Left forelimb (tissue), 1 donor: ENCODE measurements around the gene PLPPR1.
"Not testable (repeated sequence)": the region's sequence is repeated elsewhere in the genome, so short reads cannot be mapped to it uniquely, and the experiment has no call there.

Source experiments
- DNase-seq: peaks from one replicate; pipeline ENCODE4 v3.0.0-alpha.2; 2018; ENCODE audit warnings: low spot score

Gene PLPPR1

DNA sequence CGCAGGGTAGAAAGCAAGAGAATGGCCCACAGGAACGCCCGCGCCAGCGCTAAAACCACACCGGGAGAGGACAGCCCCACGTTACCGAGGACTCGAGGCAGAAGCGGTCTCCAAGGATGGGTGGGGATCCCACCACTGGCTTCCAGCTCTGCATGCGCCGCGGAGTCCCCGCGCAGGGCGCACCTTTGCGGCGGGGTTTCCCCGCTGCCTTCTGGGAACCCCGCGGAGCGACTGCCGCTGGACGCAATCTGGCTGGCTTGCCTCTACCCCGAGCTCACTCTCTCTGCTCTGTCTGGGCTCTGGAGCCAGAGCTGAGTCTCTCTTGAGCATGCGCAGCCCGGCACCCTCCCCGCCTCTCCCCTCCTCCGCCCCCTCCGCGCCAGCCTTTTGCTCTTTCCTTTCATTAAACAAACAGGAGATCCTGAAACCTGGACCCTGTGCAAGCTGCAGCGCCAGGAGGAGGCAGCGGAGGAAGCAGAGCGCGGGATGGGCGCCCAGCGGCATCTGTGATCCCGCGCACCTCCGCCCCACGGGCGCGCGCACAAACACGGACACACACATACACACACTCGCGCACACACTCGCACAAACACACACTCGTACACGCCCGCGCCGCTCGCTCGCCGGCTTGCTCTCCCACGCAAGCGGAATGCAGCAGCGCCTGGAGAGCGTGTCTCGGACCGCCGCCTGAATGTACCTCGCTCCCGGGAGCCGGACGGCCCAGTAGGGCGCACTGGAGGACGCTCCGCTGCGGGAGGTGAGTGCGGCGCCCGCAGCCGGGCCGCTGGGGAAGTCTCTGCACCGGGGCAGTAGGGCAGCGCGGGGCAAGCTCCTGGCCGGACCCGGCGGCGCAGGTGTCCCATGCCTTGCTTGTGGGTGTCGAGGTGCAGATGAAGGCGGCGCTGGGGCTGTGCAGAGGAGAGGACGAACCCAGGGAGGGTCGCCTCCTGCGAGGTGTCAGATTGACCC, at the start of gene PLPPR1:
Gene PLPPR1 (plus strand): TSS at position 382 of the 969 bp plus-strand sequence.
- DNase-seq, result peak; percentile 73

GRCh38 chr9:100989731-100990130, 38.8 kb upstream of the PLPPR1 start:
- DNase-seq, result no peak

- DNase-seq, result no peak
Observed at GRCh38 chr9:100990605-100991381, 37.7 kb upstream of the PLPPR1 start.

DNA sequence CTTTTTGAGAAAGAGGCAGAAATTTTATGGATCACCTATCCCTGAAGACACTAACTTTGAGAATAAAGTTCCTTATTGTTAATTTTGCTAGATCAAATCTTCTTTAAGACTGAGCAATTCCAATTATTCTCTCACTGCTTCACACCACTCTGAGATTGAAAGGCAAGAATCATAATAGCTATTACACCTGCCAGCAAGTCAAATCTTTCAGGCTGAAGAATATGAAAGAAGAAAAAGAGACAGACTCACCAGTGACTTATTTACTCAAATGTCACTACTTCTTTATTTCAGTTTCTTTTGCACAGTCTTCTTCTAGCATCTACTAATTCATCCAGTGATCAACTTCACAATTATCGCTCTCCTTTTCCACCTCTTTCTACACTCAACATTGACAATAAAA, 35.9 kb upstream of the PLPPR1 start:
- DNase-seq, result no peak

DNA sequence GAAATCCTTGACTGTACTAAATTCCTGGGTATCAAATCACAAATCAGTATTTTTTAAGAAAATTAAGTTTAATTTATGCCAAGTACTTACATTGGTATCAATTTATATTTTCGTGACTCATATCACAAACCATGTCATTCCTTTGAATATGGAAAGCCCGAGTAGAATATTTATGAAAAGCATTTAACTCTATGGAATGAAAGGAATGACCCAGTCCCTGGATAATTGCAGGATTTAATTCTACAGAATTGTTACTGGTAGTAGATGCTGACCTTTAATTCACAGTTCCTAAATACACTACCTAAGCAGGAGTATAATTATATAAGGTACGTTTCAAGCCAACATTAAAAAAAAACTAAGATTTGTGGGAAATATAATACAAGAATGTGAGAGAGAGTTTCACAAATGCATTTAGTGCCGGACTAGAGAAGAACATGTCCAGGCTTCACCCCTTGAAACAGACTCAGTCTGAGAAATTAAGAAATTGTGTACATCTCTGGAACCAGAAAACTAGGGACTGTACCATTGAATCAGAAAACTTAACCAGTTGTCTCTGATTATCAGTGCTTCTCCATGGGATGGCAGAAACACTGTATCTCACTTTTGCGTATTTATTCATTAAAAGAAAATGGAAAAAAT, 28.5 kb upstream of the PLPPR1 start:
- DNase-seq, result no peak

DNA sequence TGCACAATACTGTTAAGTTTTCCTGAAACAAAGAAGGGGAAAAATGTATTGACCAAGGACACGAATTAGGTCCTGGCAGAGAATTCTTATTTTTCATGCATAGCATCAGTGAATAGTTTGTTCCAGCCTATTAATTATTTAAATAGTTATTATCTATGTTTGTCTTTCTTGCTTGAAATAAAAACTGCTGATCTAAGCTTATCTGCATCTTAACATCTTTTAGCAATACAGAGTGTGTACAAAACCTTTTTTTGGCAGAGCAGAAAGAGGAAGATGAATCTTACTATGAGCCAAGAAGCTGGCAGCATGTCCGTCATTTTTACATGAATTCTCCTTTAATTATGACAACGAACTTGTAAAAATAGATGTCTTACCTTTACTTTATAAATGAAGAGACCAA, 23.3 kb upstream of the PLPPR1 start:
- DNase-seq, result no peak

- DNase-seq, result no peak
Observed at GRCh38 chr9:101014566-101014965, 14.0 kb upstream of the PLPPR1 start.

- DNase-seq, result no peak
Observed at GRCh38 chr9:101018467-101018866, 10.1 kb upstream of the PLPPR1 start.

- DNase-seq, result no peak
Observed at GRCh38 chr9:101022704-101023103, 5.8 kb upstream of the PLPPR1 start.

- DNase-seq, result no peak
Observed at GRCh38 chr9:101025940-101026339, 2.6 kb upstream of the PLPPR1 start.

DNA sequence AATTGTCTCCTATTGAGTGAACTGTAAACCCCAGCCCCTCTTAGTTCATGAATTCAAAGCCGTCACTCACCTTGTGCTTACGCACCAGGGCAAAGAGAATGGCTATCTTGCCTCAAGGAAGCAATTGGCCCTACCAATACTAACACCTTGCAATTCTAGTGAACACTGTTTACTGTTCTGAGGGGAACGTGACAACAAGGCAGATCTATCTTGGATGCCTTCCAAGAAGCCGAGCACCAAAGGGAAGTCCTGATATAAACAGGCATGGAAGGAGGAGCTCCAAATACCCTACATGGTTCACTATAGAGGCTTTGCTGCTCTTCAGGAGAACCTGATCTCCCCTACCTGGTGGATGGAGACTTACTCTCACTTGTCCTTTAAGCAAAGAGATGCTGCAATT, 1.7 kb upstream of the PLPPR1 start:
- no peak for DNase-seq

GRCh38 chr9:101027236-101027635, 1.3 kb upstream of the PLPPR1 start:
- DNase-seq, result no peak

DNA sequence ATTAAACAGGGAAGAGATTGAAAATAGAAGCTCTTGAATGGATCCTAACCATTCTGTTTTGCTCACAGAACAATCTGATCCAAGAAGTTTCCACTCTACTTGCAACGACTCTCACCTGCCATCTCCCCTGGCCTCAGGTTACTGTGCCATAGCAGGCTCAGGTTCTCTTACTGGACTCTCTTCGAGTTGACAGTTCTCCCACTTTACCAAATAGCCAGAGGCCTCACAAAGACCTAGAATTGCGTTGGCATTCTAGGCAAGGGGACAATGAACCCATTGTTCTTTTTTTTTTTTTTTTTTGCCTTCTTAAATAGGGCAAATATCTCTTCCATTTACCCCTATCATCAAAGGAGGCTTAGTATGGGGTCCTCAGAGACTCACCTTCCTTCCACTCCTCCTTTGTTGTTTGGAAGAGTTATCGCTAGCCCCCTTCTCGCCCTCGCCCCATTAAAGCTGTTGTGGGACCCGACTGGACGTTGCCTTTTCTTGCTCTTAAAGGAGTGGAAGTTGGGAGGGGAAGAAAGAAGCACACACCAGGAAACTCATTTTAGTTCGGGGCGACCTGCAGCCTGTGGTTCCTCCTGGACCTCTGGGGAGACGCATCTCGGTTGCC, 688 bp upstream of the PLPPR1 start:
- no peak for DNase-seq

DNA sequence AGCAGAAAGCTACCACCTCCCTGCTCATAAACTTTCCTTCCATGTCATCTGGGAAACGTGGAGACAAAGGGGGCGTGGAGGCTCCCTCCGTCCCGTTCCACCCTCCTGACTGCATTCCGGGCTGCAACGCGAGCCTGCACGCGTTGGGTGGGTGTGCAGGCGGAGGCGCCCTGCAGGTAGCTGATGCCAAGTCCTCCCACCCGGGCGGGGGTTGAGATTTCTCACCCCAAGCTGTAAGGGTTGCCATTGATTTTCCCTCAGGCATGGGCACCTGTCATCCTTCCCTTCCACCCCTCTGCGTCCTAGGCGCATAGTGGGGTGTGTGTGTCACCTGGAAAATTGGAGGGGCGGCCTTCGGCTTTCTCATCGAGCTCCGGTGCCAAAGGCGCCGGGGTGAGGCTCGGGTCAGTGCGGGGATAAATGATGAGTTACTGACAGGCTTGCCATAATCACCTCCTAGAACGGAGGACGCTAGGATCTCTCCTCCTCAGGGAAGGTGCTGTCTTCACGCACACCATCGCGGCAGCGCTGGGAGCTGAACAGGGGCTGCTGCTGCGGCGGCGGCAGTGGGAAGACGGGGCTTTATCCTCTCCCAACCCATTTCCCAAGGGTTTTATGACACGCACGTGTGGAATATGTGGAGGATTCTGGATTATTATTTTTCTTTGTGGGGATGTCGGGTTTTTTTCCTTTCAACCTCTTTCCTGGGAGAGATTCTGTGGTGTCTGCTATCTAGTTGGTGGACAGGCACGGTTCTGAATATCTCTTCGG, 973 bp downstream of the PLPPR1 start:
- DNase-seq, result no peak

GRCh38 chr9:101030086-101030391, 1.5 kb downstream of the PLPPR1 start:
- DNase-seq, result no peak

DNA sequence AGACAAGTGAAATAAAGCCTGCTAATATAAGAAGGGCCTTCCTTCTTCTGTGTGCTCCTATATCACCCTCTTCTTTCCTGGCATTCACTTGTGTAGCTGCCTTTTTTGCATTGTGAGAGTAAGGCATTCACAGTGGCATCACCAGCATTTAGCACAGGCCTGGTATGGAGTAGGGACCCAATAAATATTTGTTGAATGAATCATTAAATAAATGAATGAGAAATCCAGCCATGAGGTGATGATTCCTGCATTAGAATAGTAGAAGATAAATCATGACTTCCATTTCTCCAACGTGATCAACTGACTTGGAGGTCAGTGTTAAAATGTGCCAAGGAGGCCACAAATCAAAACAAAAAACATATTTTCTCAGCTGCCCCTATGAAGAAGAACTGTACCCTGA, 3.9 kb downstream of the PLPPR1 start:
- DNase-seq, result no peak

DNA sequence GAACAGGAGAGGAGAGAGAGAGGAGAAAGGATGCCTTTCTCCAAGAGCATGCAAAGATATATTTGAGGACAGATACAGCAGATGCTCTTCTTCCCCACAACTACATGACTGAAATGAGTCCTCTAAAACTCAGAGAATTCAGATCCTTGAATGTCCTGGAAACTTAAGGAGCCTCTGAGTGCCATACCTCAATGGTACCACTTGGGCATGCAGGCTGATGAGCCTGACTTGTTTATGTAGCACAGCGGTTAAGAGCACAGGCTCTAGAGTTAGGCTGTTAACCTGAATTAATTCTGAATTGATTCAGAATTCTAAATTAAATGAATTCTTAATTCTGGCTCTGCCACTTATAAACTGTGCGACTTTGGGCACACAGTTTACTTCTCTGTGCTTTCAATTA, 5.7 kb downstream of the PLPPR1 start:
- no peak for DNase-seq

GRCh38 chr9:101035098-101035497, 6.6 kb downstream of the PLPPR1 start:
- no peak for DNase-seq

DNA sequence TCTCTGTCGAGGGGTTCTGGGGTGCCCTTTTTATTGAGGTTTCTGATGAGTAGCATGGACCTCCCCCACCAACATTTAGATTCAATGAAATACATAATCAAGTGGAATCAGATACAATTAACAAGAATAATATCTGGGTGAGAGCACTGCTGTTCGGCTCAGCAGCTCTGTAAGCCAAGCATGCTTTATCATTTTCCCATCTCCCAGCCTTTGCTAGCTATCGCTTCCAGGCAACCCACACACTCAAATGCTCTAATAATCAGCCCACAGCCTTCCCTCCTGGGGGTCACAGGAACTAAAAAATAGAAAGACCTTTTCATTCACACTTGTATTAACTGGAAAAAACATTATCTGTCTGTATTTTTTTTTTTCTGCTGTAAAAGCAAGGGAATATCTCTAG, 8.9 kb downstream of the PLPPR1 start:
- DNase-seq, result no peak

DNA sequence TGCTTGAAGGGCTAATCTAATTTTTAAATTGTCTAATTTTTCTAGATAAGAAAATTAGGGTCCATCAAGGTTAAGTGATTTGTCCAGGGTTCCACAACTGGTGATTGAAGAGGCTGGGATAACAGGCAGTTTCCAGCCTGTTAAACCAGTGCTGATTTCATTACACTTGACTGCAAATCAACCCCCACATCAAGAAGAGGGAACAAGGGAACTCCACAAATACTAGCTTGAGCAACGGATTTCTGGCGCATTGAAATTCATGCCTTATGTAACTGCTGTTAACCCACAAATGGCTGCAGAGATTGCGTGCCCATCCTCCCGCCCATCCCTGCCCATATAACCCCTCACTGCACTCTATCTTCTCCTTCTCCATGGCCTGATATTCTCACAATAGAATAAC, 10.0 kb downstream of the PLPPR1 start:
- DNase-seq, result no peak

DNA sequence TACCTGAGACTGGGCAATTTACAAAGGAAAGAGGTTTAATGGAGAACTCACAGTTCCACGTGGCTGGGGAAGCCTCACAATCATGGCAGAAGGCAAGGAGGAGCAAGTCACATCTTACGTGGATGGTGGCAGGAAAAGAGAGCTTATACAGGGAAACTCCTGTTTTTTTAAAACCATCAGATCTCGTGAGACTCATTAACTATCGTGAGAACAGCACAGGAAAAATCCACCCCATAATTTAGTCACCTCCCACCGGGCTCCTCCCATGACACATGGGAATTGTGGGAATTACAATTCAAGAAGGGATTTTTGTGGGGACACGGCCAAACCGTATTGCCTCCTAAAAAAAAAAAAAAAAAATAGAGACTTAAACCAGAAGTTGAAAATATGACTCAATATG, 11.1 kb downstream of the PLPPR1 start:
- not testable (repeated sequence) for DNase-seq
